ENCODE measurements around the gene CORO2B. TPM values are rescaled to one million over a fixed set of nuclear protein-coding genes. Genes with fewer than 3 reads are reported as not detected.

Gene CORO2B
- total RNA-seq, 1 experiment from 2014 or later: 0.43 TPM

- DNase-seq (ENCODE audit: low spot score): no peak
Observed at GRCh38 chr15:68769702-68770101, 190.9 kb downstream of the CORO2B start.

- no peak for DNase-seq (ENCODE audit: low spot score)
Observed at GRCh38 chr15:68770216-68770615, 191.4 kb downstream of the CORO2B start.

GRCh38 chr15:68773036-68773435, 194.2 kb downstream of the CORO2B start:
- no peak for DNase-seq (ENCODE audit: low spot score)

- no peak for DNase-seq (ENCODE audit: low spot score)
Observed at GRCh38 chr15:68774120-68774519, 195.3 kb downstream of the CORO2B start.

GRCh38 chr15:68774521-68775235, 195.9 kb downstream of the CORO2B start:
- no peak for DNase-seq (ENCODE audit: low spot score)

- DNase-seq (ENCODE audit: low spot score): no peak
Observed at GRCh38 chr15:68775236-68775577, 196.4 kb downstream of the CORO2B start.

GRCh38 chr15:68775671-68776476, 197.1 kb downstream of the CORO2B start:
- no peak for DNase-seq (ENCODE audit: low spot score)

GRCh38 chr15:68776477-68777270, 197.9 kb downstream of the CORO2B start:
- DNase-seq (ENCODE audit: low spot score): no peak

Other genes starting within 250 kb of the CORO2B start
- gene ITGA11, start 146.8 kb upstream of the CORO2B start, total RNA-seq (2014; rRNA removed; shearing (Covaris generic)): 0.72 and 1.9 TPM in 2 replicates
- gene ANP32A, start 241.9 kb downstream of the CORO2B start, total RNA-seq (2014; rRNA removed; shearing (Covaris generic)): 70.4 and 72.6 TPM in 2 replicates